ENCODE measurements around the gene GALNT10. TPM values are rescaled to one million over a fixed set of nuclear protein-coding genes. Genes with fewer than 3 reads are reported as not detected.

Gene GALNT10
- total RNA-seq, 1 donor from 2014 or later, result 57.6 TPM

DNA sequence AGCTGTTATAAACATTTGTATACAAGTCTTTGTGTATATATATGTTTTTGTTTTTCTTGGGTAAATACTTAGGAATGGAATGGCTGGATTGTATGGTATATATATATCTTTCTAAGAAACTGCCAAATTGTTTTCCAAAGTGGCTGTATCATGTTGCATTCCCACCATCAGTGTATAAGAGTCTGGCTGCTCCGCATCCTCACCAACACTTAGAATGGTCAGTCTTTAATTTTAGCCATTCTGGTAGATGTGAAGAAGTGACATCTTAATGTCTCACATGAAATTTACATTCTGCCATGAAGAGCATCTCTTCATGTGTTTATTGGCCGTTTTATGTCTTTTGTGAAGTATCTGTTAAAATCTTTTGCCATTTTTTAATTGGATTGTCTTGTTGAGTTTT is 31.9 kb downstream of the GALNT10 start:
- Histone ChIP-seq H3K27ac (no peak overlapping the region), H3K9me3 (no peaks in the 10 kb centered on the region), H3K4me1 (peaks cover 12% of the 10 kb centered on the region), H3K36me3 (no peaks in the 10 kb centered on the region), H3K4me3 (no peak overlapping the region), H3K27me3 (ENCODE audit: low read depth) (no peaks in the 10 kb centered on the region)
- no peak for DNase-seq
- ATAC-seq, result no peak
- intact Hi-C loops (cut with DNase I), result no loop called here
- TF ChIP-seq, protein P1, sequence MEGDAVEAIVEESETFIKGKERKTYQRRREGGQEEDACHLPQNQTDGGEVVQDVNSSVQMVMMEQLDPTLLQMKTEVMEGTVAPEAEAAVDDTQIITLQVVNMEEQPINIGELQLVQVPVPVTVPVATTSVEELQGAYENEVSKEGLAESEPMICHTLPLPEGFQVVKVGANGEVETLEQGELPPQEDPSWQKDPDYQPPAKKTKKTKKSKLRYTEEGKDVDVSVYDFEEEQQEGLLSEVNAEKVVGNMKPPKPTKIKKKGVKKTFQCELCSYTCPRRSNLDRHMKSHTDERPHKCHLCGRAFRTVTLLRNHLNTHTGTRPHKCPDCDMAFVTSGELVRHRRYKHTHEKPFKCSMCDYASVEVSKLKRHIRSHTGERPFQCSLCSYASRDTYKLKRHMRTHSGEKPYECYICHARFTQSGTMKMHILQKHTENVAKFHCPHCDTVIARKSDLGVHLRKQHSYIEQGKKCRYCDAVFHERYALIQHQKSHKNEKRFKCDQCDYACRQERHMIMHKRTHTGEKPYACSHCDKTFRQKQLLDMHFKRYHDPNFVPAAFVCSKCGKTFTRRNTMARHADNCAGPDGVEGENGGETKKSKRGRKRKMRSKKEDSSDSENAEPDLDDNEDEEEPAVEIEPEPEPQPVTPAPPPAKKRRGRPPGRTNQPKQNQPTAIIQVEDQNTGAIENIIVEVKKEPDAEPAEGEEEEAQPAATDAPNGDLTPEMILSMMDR (IDR thresholded peaks at IDR 0.05), result no peak

DNA sequence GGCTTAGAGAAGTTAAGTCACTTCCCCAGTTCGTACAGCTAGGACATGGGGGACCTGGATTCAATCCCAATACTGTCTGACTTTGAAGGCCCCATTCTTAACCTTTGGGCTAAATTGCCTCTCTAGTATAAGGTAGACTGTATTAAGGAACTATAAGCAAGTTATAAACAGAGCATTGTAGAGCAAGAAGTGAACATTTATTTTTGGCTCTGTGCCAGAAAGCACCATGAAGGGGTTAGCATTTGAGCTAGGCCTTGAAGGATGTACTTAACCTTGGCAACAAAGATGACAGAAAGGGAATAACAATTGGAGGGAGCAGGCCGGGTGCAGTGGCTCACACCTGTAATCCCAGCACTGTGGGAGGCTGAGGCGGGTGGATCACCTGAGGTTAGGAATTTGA is 32.8 kb downstream of the GALNT10 start:
- TF ChIP-seq, protein P1 (IDR thresholded peaks at IDR 0.05), result no peak
- Histone ChIP-seq H3K36me3 (no peaks in the 10 kb centered on the region), H3K27me3 (ENCODE audit: low read depth) (no peaks in the 10 kb centered on the region), H3K27ac (no peak overlapping the region), H3K4me1 (peaks cover 12% of the 10 kb centered on the region), H3K4me3 (no peak overlapping the region), H3K9me3 (no peaks in the 10 kb centered on the region)
- ATAC-seq (no peak), DNase-seq (no peak)
- intact Hi-C loops (cut with DNase I), result no loop called here

DNA sequence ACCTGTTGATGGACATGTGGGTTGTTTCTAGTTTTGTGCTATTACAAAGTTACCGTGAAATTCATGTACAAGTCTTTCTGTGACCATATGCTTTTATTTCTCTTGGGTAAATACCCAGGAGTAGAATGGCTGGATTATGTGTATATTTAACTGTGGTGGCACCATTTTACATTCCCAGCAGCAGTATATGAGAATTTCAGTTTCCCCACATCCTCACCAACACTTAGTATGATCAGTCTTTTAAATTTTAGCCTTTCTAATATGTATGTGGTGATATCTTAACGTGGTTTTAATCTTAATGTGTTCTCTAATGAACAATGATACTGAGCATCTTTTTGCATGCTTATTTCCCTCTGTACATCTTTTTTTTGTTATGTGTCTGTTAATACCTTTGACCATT is 36.6 kb downstream of the GALNT10 start:
- Histone ChIP-seq H3K9me3 (no peaks in the 10 kb centered on the region), H3K27ac (no peak overlapping the region), H3K27me3 (ENCODE audit: low read depth) (no peaks in the 10 kb centered on the region), H3K36me3 (no peaks in the 10 kb centered on the region), H3K4me3 (no peak overlapping the region), H3K4me1 (peaks cover under 1% of the 10 kb centered on the region)
- intact Hi-C loops (cut with DNase I), result no loop called here
- DNase-seq (no peak), ATAC-seq (no peak)
- TF ChIP-seq, protein P1 (IDR thresholded peaks at IDR 0.05), result no peak

DNA sequence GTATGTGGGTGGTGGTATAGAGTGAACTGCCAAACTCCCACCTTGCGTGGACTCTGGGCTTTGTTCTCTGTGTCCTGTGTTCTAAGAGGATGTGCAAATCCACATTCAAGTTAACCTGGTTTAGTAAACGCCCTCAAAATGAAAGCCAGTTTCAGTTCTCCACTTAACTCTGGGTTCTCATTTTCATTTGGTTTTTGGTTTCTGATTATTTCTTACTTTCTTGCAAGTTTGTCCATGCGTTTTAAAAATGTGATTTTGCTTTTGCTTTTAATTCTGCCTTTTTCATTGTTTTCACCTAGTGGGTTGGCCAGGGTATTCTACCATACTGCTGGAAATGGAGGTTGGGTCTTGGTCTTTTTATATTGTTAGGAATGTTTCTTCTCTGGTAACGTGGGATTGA is 38.2 kb downstream of the GALNT10 start:
- Histone ChIP-seq H3K27me3 (ENCODE audit: low read depth) (no peaks in the 10 kb centered on the region), H3K4me1 (no peaks in the 10 kb centered on the region), H3K27ac (no peak overlapping the region)

DNA sequence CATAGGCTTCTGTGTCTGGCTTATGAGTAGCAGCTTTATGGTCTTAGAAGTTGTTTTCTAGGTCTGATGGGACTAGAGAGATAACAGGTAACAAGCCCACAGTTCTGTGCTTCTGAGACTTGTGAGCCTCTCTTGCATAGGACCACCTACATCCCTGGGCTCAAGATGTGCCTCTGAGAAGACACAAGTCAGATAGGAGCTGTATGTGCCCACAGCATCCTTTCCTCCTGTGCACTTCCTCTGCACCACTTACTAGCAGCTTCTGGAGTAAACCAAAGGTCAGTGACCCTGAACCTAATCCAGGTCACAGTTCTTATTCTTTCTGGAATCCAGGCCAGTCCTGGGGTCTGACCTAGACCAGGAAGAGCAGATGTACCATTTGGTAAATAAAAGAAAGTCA is 40.0 kb downstream of the GALNT10 start:
- no peak overlapping the region for H3K27ac ChIP-seq
- H3K4me1 ChIP-seq, result no peaks in the 10 kb centered on the region
- H3K4me3 ChIP-seq, result no peak overlapping the region
- no peak for DNase-seq
- no peak for ATAC-seq
- H3K36me3 ChIP-seq, result no peaks in the 10 kb centered on the region
- TF ChIP-seq, protein P1 (IDR thresholded peaks at IDR 0.05), result no peak
- intact Hi-C loops (cut with DNase I), result no loop called here
- no peaks in the 10 kb centered on the region for H3K9me3 ChIP-seq
- no peaks in the 10 kb centered on the region for H3K27me3 ChIP-seq (ENCODE audit: low read depth)

More for the DNA sequence above, 38.2 kb downstream of the GALNT10 start:
- Histone ChIP-seq H3K36me3 (no peaks in the 10 kb centered on the region), H3K4me3 (no peak overlapping the region), H3K9me3 (no peaks in the 10 kb centered on the region)
- DNase-seq (no peak), ATAC-seq (no peak)
- intact Hi-C loops (cut with DNase I), result no loop called here
- TF ChIP-seq, protein P1 (IDR thresholded peaks at IDR 0.05), result no peak

DNA sequence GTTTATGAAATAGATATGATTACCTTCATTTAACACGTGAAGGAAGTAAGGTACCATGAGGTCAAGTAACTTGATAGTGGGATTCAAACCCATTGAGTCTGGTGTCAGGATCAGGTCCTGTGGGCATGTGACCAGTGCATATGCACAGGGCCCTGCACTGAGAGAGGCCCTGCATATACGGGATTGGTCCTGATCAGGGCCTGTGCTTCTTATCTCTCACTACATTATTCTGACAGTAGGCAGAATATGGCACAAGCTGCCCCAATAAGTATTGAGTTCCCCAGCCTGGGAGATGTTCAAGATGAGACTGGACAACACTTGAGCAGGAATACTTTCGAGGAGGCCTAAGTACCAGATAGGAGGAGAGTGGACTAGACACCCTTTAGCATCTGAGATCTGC is 44.0 kb downstream of the GALNT10 start:
- intact Hi-C loops (cut with DNase I), result no loop called here
- H3K36me3 ChIP-seq, result no peaks in the 10 kb centered on the region

More for the DNA sequence above, 44.0 kb downstream of the GALNT10 start:
- no peaks in the 10 kb centered on the region for H3K4me1 ChIP-seq
- ATAC-seq, result no peak
- DNase-seq, result no peak
- H3K9me3 ChIP-seq, result no peaks in the 10 kb centered on the region
- H3K4me3 ChIP-seq, result no peak overlapping the region
- TF ChIP-seq, protein P1 (IDR thresholded peaks at IDR 0.05), result no peak
- no peak overlapping the region for H3K27ac ChIP-seq
- H3K27me3 ChIP-seq (ENCODE audit: low read depth), result no peaks in the 10 kb centered on the region

Measured in lower lobe of right lung (tissue), 2 donors.